Activated CD8-positive, alpha-beta memory T cell treated with anti-CD3 and anti-CD28 coated beads, Interleukin-2, amount 50 U/mL, for 24 hours (primary cell): ENCODE results near the gene UBE2D2.

Source experiments
- DNase-seq: peaks from one replicate; pipeline ENCODE4 v3.0.0-alpha.2; 2020; ENCODE audit errors: extremely low read depth

UBE2D2 gene

DNA sequence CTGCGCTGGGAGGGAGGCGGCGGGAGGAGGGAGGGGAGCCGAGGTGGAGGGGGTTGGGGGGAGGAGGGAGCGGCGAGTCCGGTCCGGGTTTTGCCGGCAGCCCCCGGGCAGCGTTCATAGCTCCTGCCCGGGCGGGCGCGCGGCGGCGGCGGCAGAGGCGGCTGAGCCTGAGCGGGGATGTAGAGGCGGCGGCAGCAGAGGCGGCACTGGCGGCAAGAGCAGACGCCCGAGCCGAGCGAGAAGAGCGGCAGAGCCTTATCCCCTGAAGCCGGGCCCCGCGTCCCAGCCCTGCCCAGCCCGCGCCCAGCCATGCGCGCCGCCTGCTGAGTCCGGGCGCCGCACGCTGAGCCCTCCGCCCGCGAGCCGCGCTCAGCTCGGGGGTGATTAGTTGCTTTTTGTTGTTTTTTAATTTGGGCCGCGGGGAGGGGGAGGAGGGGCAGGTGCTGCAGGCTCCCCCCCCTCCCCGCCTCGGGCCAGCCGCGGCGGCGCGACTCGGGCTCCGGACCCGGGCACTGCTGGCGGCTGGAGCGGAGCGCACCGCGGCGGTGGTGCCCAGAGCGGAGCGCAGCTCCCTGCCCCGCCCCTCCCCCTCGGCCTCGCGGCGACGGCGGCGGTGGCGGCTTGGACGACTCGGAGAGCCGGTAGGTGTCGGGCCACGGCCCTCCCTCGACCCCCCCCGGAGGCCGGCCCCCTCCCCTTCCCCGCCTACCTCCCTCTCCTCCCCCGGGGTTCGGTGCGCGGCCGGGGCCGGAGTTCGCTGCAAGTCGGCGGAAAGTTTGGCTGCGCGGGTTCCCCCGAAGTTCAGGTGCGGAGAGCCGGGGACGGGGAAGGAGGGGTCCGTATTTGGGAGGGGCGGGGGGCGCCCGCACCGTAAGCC is 87.3 kb downstream of the UBE2D2 start, which contains the start of gene CXXC5:
TSS of gene CXXC5 (plus strand) at position 145 of the 877 bp plus-strand sequence. CDS start 32,175 bp downstream, outside the sequence.
- no peak for DNase-seq

DNA sequence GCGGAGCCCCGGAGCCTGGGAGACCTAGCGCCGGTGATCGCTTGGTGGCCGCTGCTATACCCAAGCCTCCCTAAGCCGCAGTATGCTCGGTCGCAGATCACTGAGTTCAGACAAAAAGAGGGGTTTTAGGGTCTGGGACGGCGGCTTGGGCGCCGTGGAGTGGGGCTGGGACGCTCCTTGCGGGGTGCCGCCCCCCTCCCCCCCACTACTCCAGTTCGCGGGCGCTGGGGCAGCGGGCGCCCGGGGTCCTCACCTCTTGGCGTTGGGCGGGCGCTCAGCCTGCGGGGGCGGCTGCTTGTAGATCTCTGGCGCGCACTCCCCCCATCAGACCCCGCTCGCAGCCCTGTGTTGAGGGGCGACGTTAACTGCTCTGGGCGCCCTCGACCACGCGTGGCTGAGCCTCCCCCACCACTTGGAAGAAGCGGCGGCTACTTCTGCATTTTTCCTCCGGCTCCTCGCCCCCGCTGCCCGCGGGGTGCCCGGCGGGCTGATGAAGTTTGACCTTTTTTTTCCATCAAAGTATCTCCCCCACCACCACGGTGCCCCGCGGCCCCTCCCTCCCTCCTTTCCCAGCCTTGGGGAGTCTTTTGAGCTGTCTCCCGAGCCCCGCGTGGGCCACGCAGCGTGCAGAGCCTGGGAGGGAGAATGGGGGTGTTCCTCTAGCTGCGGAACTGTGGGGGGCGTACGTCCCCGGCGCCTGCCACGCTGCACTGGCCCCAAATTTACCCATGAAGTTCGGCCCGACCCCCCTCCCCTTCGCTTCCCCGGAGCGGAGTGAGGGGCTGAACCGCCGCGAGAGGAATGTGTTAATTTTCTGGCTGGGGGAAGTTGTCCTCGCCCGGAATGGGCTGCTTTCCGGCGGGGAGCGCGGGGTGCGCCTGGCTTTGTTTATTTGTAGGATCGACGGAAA is 88.2 kb downstream of the UBE2D2 start:
- no peak for DNase-seq

GRCh38 chr5:139650031-139650688 is 89.0 kb downstream of the UBE2D2 start:
- DNase-seq, result no peak

DNA sequence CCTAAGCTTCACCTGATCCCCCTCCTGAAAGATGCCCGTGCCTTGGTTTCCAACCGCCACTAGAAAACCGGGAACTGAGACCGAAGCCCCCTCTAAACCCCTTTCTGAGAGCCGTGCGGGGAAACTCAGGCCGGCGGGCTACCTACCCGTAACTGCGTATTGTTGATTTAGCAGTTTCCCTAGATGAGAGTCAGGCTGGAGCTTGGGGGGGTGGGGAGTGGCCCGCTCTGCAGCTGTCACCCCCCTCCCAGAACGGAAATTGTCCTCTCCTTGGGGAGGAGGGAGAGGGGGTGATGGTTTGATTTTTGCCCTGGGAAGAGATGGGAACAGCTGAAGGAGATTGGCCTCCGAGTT is 89.5 kb downstream of the UBE2D2 start:
- DNase-seq, result no peak

DNA sequence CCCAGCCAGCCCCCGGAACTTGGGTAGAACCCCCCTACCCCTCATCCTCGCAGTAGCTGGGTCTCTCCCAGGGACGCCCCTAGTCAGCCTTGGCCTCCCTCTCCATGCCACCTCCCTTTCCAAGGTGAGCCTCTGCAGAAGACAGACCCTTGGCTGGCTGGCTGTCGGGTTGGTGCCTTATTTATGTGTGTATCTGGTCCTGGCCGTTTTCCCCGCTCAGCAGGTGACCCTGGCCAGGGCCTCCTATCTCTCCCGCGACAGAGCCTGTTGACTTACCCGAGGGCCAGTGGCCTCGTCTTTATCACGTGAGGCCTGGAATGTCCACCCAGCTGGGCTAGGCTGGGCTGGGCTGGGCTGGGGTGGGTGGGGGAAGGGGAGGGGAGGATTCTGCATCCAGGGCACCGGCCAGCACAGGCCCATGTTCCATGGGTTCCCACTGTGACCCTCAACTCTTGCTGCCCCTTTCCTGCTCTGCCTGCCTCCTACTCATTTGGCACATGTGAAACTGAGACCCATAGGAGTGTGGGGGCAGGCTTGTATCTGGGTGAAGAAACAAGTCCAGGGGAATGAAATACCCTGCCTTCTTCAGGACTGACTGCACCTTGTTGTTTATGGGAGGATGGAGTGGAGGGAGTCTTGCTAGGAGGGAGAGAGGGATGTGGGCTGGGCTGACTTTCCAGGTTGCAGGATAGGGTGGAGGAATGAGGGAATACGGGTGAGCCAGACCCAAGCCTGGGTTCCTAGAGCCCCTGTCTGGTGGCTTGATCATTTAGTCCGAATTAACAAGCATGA is 90.1 kb downstream of the UBE2D2 start:
- no peak for DNase-seq

GRCh38 chr5:139651853-139652787 is 91.0 kb downstream of the UBE2D2 start:
- no peak for DNase-seq

- DNase-seq, result no peak
These were observed 91.7 kb downstream of the UBE2D2 start for GRCh38 chr5:139652788-139653241.

DNA sequence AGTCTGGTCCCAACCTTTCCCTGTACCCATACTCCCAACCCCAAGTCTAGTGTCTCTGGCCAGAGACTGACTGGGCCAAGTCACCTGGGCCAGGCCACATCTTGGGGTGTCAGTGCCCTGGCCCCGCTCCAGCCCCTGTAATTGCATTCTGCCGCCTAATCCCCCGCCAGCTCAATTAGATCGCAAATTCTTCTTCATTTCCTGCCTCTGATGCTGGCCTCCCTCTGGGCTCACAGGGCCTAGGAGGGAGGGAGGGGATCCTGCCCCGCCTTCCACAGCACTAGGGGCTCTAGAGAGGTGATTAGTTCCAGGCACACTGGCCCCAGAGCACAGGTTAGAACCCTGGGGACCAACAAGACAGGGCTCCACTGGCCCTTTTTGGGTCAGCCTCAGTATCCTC is 92.5 kb downstream of the UBE2D2 start:
- DNase-seq, result no peak

GRCh38 chr5:139654464-139654863 is 93.3 kb downstream of the UBE2D2 start:
- no peak for DNase-seq

DNA sequence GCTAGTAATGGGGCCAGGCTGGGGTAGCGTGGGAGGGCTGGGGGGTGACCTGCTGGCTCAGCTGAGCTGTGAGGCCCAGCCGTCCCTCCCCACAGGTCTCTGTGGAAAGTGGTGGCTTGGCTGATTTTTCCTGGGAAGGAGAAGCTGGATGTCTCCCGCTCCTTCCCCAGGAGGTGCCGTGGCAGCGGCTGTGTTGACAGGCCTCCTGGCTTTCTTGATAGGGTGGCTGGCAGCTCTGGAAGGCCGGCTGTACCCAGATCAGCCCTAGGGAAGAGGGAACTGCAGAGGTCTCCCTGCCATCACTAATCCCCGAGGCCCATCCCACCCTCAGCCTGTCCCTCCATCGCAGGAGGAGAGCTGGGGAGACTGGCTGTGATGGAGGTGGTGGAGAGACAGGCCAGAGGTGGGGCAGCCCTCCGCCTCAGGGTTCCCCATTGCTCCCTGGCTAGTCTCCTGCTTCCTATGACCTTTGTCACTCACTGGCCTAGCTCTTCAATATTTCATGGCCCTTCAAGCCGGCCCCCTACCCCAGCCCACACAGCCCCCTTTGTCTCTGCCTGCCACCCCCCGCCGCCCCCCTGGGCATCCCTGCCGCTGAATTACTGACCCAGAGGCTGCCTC is 93.8 kb downstream of the UBE2D2 start:
- DNase-seq, result no peak

GRCh38 chr5:139655727-139656271 is 94.7 kb downstream of the UBE2D2 start:
- DNase-seq, result no peak

GRCh38 chr5:139657363-139658321 is 96.5 kb downstream of the UBE2D2 start:
- DNase-seq, result no peak

GRCh38 chr5:139658501-139658927 is 97.4 kb downstream of the UBE2D2 start:
- DNase-seq, result no peak

- no peak for DNase-seq
These were observed 98.0 kb downstream of the UBE2D2 start for GRCh38 chr5:139658928-139659667.

DNA sequence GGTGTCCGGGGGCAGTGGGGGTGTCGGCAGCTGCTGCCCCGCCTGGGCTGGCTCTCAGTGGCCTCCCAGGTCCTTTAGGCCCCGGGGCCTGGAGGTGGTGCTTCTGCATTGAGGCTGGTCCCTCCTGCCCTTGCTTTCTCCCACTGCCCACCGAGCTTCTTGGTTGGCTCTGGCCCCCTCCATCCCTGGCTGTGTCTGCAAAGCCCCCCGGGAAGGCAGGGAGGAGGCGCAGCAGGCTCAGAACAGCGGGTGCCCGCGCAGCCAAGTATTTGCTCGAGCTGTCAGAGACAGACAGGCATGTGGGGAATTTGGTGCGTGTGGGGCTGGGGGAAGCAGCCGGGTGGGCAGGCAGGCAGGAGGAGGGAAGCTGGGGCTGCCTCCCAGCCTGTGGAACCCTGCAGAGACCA is 98.6 kb downstream of the UBE2D2 start:
- no peak for DNase-seq

DNA sequence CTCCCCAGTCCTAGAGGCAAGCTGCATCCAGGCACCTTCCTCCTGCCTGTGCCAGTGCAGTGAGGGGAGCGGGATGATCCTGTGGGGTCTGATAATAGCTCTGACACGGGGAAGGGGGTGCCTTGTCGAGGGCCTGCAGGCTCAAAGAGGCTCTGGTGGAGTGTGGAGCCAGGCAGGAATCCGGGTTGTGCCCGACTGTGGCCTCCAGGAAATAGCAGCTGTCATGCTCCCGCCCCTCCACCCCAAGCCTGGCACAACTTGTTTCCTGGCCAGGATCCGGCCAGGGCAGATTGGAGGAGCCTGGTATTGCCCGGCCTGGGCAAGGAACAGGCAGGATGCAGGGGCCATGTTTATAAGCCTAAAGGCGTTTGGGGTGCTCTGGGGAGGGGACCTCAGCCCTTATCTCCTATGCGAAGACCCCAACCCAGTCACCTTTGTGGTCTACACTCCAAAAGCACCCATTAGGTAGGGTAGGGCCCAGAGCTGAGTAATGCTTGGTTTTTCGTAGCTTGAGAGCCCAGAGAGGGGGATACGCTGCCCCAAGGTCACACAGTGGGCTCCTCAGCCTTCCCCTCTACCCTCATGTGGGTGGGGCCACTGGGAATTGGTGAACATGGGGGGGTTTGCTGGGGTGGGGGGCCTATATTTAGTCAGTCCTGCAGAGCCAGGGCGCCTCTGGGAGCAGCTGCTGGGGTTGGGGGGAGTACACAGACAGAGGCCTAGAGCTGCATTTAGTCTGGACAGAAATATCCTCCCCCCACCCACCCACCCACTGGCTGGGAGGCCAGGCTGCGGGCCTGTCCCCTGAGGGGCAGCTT is 99.2 kb downstream of the UBE2D2 start:
- DNase-seq, result no peak
